VCaP (cell line): Measurements from ENCODE around the gene KRTAP12-1.
"Not testable (repeated sequence)": the region's sequence is repeated elsewhere in the genome, so short reads cannot be mapped to it uniquely, and the experiment has no call there.

ENCODE experiments used
- H3K27ac ChIP-seq: fragments of 450-650 bp; 2 replicates; pipeline ENCODE4 v1.5.1; 2017
- CTCF ChIP-seq: fragments of 450-650 bp; conservative IDR thresholded peaks from 2 replicates; pipeline ENCODE4 v1.5.1; 2017; ENCODE audit warnings: mild to moderate bottlenecking, moderate library complexity

Gene KRTAP12-1

GRCh38 chr21:44701023-44701400, 19.0 kb upstream of the KRTAP12-1 start:
- H3K27ac ChIP-seq, result no peak overlapping the region
- TF ChIP-seq CTCF, result no peak

- TF ChIP-seq CTCF, result no peak
- no peak overlapping the region for H3K27ac ChIP-seq
Observed at GRCh38 chr21:44700101-44701022, 18.4 kb upstream of the KRTAP12-1 start.

- no peak for TF ChIP-seq CTCF
- H3K27ac ChIP-seq, result no peak overlapping the region
Observed at GRCh38 chr21:44699502-44700001, 17.6 kb upstream of the KRTAP12-1 start.

- no peak overlapping the region for H3K27ac ChIP-seq
- TF ChIP-seq CTCF, result no peak
Observed at GRCh38 chr21:44697811-44698734, 16.1 kb upstream of the KRTAP12-1 start.

- H3K27ac ChIP-seq, result not testable (repeated sequence)
Observed at GRCh38 chr21:44697172-44697810, 15.3 kb upstream of the KRTAP12-1 start, which contains the start of gene KRTAP10-12. Gene KRTAP10-12, plus strand, starts transcription at chr21:44697172. Its CDS starts 30 bp downstream, at chr21:44697202.

- TF ChIP-seq CTCF, result no peak
Observed at GRCh38 chr21:44696572-44696971, 14.6 kb upstream of the KRTAP12-1 start.

GRCh38 chr21:44695641-44696040, 13.7 kb upstream of the KRTAP12-1 start:
- H3K27ac ChIP-seq, result no peak overlapping the region
- TF ChIP-seq CTCF, result no peak

More at GRCh38 chr21:44696572-44696971, 14.6 kb upstream of the KRTAP12-1 start:
- H3K27ac ChIP-seq, result no peak overlapping the region
